Inferior parietal cortex (tissue), 1 donor: Measurements from ENCODE around the gene ARHGAP26.
"Not testable (repeated sequence)": the region's sequence is repeated elsewhere in the genome, so short reads cannot be mapped to it uniquely, and the experiment has no call there.

Experiments used
- DNase-seq: peaks from one replicate; pipeline ENCODE4 v3.0.0-alpha.2; 2016; ENCODE audit errors: extremely low spot score

Gene ARHGAP26

GRCh38 chr5:142959683-142960657 is 189.8 kb downstream of the ARHGAP26 start:
- no peak for DNase-seq

- DNase-seq: no peak
Measured at GRCh38 chr5:142961440-142962173, 191.4 kb downstream of the ARHGAP26 start.

DNA sequence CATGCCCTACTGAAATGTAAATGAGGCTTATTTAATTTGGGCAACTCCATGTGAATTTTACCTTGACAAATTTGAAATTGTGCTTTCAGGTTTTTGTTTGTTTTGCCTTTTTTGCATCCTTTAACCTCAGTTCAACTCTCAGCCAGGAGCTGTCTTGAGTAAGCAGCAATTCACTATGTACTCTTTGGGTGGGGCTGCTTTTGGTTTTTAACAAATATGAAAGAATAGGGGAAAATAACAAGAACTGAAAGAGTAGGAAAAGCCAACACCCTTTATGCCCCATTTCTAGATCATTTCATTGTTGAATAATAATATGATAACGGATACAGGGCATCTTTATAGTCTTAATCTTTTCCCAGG is 192.0 kb downstream of the ARHGAP26 start:
- DNase-seq: no peak

- not testable (repeated sequence) for DNase-seq
Measured at GRCh38 chr5:142965258-142966120, 195.3 kb downstream of the ARHGAP26 start.

DNA sequence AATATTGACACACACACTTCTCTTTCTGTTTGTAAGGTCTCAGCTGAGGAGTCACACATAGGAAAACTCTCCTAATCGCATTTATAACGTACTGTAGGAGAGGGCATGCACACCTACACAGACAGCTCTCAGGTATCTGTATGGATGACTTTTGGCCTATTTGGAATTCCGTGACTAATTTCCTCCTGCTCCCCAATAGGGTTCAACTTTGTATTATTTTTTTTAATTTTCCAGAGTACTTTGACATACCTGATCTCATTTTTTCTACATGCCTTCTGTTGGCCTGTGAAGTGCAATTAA is 195.9 kb downstream of the ARHGAP26 start:
- no peak for DNase-seq

DNA sequence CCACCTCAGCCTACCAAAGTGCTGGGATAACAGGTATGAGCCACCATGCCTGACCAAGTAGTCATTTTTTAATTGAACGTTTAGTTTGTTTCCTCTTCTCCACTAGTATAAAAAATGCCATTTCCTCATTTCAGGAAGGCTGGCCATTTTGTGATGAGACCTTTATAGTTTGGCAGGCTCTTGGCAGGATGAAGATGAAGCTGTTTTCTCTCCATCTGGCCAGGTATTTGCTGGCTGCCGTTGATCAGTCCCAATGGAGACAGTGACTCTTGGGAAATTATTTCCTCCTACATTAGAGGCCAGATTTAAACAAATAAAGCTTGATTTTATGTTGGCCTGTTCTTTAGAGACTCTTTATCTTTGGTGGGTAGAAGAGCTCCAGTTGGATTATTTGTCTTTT is 199.0 kb downstream of the ARHGAP26 start:
- no peak for DNase-seq

DNA sequence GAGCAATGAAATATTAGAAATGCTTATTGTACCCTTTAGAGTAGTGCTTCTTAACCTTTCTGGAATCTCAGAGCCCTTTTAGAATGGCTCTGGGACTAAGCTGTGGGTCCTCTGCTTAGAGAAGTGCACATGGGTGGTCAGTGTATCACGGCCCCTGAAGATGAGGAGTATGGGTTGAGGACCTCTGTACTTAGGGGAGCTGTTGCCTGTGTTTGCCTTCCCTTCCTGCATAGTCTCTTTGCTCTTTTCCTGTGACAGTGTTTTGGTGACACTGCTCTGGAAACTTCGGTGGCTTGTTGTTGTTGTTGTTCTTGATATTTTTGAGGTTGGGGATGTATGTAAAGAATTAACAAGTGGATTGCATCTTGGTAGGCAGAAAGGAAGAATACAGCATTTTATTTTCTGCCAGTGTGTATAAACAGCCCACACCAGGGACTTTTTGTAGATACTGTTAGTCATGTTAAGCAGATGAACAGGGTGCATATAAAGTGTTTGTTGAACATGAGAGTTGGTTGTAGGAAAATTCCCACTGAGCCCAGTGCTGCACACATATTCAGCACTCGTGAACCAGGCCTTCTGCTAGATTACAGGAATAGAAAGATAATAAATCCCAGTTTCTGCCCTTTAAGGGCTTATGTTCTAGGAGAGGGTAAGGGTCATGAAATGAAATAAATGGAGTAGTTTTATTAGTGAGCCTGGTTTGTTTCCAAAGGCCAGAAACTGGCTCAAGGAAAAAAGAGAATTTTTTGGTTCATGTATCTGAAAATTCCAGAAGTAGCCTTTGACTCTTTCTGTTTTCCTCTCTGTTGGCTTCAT is 199.7 kb downstream of the ARHGAP26 start:
- DNase-seq: no peak

GRCh38 chr5:142970440-142971030 is 200.4 kb downstream of the ARHGAP26 start:
- DNase-seq: no peak

DNA sequence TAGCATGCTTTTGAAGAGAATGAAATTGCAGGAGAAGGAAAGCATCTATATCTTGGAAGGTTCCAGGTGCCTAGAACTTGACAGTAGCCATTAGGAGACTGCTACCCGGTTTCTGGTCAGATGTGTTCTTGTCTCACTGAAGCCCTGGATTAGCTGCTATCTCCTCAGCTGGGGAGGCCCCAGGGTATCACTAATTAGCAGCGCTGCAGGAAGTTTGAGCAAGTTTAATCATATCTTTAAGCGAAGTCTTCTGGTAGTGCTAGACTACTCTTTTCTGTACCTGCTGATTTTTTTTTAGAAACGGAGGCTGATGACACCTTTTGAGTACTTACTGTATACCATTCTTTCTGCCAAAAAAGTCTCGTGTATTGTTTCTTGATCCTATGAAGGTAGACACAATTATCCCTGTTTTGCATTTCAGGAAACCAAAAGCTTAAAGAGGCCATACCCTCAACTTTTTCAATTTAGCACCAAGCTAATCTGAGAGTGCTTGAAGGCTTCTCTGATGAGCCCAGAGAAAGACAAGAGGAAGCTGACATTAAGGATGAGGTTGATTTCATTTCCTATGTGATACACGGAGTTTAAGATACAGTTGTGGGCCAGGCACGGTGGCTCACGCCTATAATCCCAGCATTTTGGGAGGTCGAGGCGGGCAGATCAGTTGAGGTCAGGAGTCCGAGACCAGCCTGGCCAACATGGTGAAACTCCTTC is 201.3 kb downstream of the ARHGAP26 start:
- no peak for DNase-seq

- no peak for DNase-seq
Measured at GRCh38 chr5:142972064-142972570, 201.9 kb downstream of the ARHGAP26 start.

- DNase-seq: no peak
Measured at GRCh38 chr5:142973932-142974331, 203.8 kb downstream of the ARHGAP26 start.

DNA sequence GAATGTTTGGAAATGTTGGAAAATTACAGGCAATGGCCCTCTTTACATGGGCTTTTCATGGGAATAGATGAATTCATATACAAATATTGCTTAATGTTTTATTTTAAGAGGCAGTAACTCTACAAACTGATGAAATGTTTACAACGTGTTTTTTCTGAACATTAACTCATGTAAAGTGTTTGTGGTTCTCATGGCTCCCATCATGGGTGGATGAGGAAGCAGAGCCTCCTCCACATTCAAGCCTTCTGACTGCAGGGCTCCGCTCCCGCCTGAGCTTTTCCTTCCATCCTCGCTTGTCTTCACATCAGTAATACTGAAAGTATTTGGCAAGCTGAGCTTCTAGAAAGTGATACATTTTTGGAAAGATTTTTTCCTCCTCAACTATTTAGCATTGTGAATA is 204.2 kb downstream of the ARHGAP26 start:
- DNase-seq: no peak

- DNase-seq: no peak
Measured at GRCh38 chr5:142976861-142977260, 206.7 kb downstream of the ARHGAP26 start.

DNA sequence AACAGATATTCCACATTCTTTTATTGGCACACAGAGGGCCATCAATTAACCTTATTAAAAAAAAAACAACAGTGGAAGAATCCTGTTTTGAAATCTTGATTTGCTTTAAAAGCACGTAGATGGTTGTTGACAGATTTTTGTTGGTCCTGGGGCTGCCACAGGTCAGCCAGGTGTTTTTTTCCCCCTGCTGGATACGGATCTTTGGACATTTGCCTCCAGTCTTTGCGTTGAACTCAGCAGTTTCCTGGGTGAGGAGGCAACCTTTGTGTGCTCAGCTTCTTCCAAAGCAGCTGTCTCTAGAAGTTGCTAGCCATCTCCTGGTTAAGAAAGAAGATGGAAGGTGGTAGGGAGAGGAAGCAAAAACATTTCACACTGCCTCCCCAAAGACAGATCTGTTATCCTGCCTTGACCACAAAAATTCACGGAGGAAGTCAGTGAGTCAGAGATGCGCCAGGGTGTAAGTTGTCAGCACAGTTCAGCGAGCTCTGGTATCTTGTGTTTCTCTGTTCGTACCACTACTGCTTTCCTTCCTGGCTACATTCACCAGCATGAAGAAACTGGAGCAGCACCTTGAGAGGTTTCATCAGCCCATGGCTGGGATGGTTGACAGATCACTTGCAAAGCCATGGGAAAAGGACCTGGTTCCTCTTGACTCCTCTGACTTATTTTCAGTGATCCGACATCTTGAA is 207.3 kb downstream of the ARHGAP26 start:
- peak; percentile 37 for DNase-seq

DNA sequence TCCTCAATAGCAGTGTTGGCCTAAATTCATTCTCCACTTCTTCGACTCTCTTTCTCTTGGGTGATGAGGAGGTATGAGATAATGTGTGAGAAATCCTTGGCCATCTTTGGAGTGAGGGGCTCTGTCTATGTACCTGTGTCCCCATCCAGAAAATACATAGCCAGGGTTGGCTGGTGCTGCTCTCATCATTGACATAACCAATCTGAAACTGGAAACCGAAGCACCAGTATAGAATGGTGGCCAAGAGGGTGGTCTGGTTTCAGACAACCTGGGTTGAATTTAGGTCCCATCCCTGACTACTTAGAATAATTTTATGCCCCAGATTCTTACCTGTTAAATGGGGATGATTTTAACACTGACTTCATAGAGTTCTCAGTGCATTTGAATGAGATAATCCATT is 208.1 kb downstream of the ARHGAP26 start:
- no peak for DNase-seq

DNA sequence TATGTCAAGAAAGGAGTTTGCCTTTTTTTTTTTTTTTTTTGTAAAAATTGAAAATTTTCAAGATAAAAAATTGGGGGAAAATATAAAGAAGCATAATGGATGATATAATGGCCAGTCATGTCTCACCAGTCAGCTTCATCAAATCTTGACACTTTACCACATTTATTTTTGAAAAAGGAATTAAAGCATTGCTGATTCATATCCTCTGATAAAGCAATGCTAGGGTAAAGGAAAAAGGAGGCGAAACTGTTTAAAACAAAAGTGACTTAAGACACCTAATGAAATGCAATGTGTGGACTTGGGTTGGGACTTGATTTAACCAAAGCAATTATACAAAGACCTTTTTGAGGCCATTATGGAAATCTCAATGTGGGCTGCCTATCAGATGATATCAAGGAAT is 208.5 kb downstream of the ARHGAP26 start:
- no peak for DNase-seq

DNA sequence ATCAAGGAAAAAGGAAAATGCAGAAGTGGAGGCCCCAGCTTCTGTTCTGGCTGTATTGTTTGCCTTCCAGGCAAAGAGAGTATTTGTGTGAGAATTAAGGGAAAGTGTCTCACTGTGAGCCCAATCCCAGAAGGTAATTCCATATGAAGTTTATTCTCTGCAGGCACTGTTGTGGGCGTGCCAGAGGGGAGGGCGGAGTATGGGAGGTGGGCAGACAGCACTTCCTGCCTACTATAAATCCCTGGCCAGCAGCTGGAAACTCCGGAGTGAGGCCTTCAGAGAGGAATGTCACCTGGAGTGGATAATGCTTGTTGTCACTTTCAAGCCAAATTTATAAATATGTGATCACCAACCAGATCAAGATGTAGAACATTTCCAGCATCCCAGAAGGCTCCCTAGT is 209.5 kb downstream of the ARHGAP26 start:
- DNase-seq: no peak

DNA sequence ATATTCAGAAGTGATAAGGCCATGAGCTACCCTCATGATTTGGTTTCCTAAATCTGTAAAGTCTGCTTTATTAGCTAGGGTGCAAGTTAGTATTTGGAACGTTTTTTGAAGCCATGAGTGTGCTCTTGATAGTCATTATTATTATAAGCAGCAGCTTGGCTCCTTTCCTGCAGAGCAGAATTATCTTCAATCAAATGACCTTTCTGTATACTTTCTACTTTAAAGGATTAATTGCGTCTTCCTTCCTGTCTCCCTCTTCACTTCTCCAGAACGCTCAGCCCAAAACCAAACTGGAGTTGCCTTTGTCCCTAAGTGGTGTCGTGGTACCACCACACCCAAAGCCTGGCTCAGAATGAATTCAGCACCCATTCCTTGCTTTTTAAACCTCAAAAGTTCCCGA is 211.3 kb downstream of the ARHGAP26 start:
- DNase-seq: no peak
